Pancreas (tissue), 10 donors: Measurements from ENCODE around the gene MYEOV. TPM values are rescaled to one million over a fixed set of nuclear protein-coding genes. Genes with fewer than 3 reads are reported as not detected.
A peak's percentile ranks its signal among the peaks of the same experiment; 100 is the strongest.

ENCODE experiments used
- ATAC-seq, 4 donors: fragments of 200-7000 bp; cut with Tn5 transposase; one replicate each; pipeline versions ENCODE4 v1.8.0 to v1.9.1; 2020; ENCODE audit warnings: mild to moderate bottlenecking in 4 of 4, moderate library complexity in 4 of 4
- DNase-seq, 6 donors: peaks; one replicate each; pipeline ENCODE4 v3.0.0-alpha.2; 2020
- FAIRE-seq: peaks from 2 replicates; lab custom pipeline; 2012; peaks lifted over from hg19 to GRCh38; lab: Jason Lieb, UNC
- H3K27ac ChIP-seq, 4 donors: fragments of 200-600 bp; sonication (generic); 1 replicate in 3 of 4; 2 replicates in 1 of 4; pipeline versions ENCODE4 v1.5.0 to v1.8.0; 2020
- H3K27me3 ChIP-seq, 4 donors: fragments of 200-600 bp; one replicate each; pipeline ENCODE4 v1.8.0; 2021
- H3K36me3 ChIP-seq, 3 donors: fragments of 200-600 bp; sonication (generic) in 1 of 3; one replicate each; pipeline versions ENCODE4 v1.5.0 to v1.8.0; 2020 to 2021
- H3K4me1 ChIP-seq, 3 donors: fragments of 200-600 bp; one replicate each; pipeline ENCODE4 v1.8.0; 2021
- H3K4me3 ChIP-seq, 4 donors: fragments of 200-600 bp; sonication (generic) in 2 of 4; one replicate each; pipeline versions ENCODE4 v1.5.0 to v1.8.0; 2020 to 2021
- H3K9me3 ChIP-seq, 4 donors: fragments of 200-600 bp; one replicate each; pipeline ENCODE4 v1.8.0; 2021
- WGBS, 2 donors: extraction: QIAGEN DNeasy Blood & Tissue Kit; methylation state at CpG; one replicate each; pipeline ENCODE4 v1.1.7; 2013; 5-methylcytosine and 5-hydroxymethylcytosine counted together
- intact Hi-C, 3 donors: fragments of 100-400 bp; cut with DNase I; formaldehyde crosslinking; loops; one replicate each; pipeline versions ENCODE4 v1.11.1 to v1.14.2; 2022
- polyA plus RNA-seq, 2 donors: library from polyadenylated mRNA; stranded (reverse); fragments of 200-250 nt; gene quantifications; one replicate each; pipeline ENCODE4 v1.2.3, GENCODE V29; 2013
- total RNA-seq, 6 donors: library from RNA; stranded (reverse); fragmentation: NEBNext Ultra II Directional in 4 of 6; extraction: Animal tissue kit (Norgen Biotek cat#: 25700) in 4 of 6; gene quantifications; one replicate each; pipeline versions ENCODE4 v1.2.1 to v1.2.4, GENCODE V29; 2021 to 2023
- TF ChIP-seq, protein P1 (sequence below), 4 donors: fragments of 200-600 bp; sonication (generic) in 3 of 4; IDR thresholded peaks; one replicate each; pipeline versions ENCODE4 v1.5.0 to v1.8.0; 2021; ENCODE audit warnings: antibody characterized with exemption in 4 of 4
- donor health status: healthy with polysubstance abuse.
- donor health status: DM: no; HTN: no; CAD: no; lungs with moderate emphysema.
- donor health status: DM: no; HTN: no; CAD: no.
- donor health status: control.
- donor health status: control.
- donor health status: Bipolar disorder and iron deficiency.
- donor health status: DM: yes; HTN: yes; CAD: no.
- donor health status: DM: no; HTN: no; CAD: no.
- donor health status: DM: no; HTN: no; CAD: no.
- donor health status: DM: yes; HTN: yes; CAD: no.

MYEOV gene
- total and polyA plus RNA-seq, 8 donors: 0.37 to 3.8 (median 3.2) TPM; not detected in 1

- ATAC-seq (no peak), FAIRE-seq (no peak), DNase-seq (peak in 1 of 6 donors; percentile 4)
- no peaks in the 10 kb centered on the region for H3K36me3 ChIP-seq
- H3K9me3 ChIP-seq: no peaks in the 10 kb centered on the region
- H3K4me1 ChIP-seq: no peaks in the 10 kb centered on the region
- intact Hi-C loops: no loop called here
- H3K4me3 ChIP-seq: no peak overlapping the region
- WGBS, 2 donors: 71 to 80% methylated on average over 7 of the region's 7 CpGs
- no peaks in the 10 kb centered on the region for H3K27me3 ChIP-seq
- TF ChIP-seq, protein P1, sequence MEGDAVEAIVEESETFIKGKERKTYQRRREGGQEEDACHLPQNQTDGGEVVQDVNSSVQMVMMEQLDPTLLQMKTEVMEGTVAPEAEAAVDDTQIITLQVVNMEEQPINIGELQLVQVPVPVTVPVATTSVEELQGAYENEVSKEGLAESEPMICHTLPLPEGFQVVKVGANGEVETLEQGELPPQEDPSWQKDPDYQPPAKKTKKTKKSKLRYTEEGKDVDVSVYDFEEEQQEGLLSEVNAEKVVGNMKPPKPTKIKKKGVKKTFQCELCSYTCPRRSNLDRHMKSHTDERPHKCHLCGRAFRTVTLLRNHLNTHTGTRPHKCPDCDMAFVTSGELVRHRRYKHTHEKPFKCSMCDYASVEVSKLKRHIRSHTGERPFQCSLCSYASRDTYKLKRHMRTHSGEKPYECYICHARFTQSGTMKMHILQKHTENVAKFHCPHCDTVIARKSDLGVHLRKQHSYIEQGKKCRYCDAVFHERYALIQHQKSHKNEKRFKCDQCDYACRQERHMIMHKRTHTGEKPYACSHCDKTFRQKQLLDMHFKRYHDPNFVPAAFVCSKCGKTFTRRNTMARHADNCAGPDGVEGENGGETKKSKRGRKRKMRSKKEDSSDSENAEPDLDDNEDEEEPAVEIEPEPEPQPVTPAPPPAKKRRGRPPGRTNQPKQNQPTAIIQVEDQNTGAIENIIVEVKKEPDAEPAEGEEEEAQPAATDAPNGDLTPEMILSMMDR (IDR thresholded peaks at IDR 0.05): no peak
- H3K27ac ChIP-seq: no peak overlapping the region
Observed at GRCh38 chr11:69344570-69345145, 50.7 kb downstream of the MYEOV start.

Other genes with a start within 250 kb of the MYEOV start
- gene TPCN2, start 245.2 kb upstream of the MYEOV start, total RNA-seq: 10 to 100 TPM in 1 of 6 donors, 1 to 10 TPM in 5; 5.6 to 10.2 (median 9.0) TPM
- 10 to 100 TPM; 11.2 to 13.5 TPM for gene TPCN2, start 245.2 kb upstream of the MYEOV start, polyA plus RNA-seq
- gene SMIM38, start 138.2 kb upstream of the MYEOV start, total RNA-seq: 1 to 10 TPM in 3 of 6 donors, under 1 TPM in 3; 0.47 to 6.2 (median 1.2) TPM
- 1 to 10 TPM in 1 of 2 donors, under 1 TPM in 1; 0.33 to 1.5 TPM for gene SMIM38, start 138.2 kb upstream of the MYEOV start, polyA plus RNA-seq
- gene LINC01488, start 187.5 kb downstream of the MYEOV start, total RNA-seq: not detected
- not detected for gene LINC01488, start 187.5 kb downstream of the MYEOV start, polyA plus RNA-seq